B cell (primary cell): ENCODE data around the gene C20orf202. TPM values are rescaled to one million over a fixed set of nuclear protein-coding genes. Genes with fewer than 3 reads are reported as not detected.

ENCODE experiments used
- ATAC-seq: fragments of 200-7000 bp; cut with Tn5 transposase; one replicate; pipeline ENCODE4 v1.10.0; 2021; ENCODE audit warnings: low read depth, mild to moderate bottlenecking, moderate number of reproducible peaks, moderate library complexity
- CTCF ChIA-PET: fragments of 350-600 bp; sonication (Branson Sonifier 250); formaldehyde crosslinking; loops from one replicate; lab custom pipeline; 2021; ENCODE audit warnings: antibody characterized with exemption, inconsistent platforms; lab: Charles Lee
- POLR2A ChIA-PET: fragments of 350-600 bp; sonication (Branson Sonifier 250); formaldehyde crosslinking; loops from one replicate; lab custom pipeline; 2021; ENCODE audit warnings: antibody characterized with exemption; lab: Charles Lee
- DNase-seq: peaks from one replicate; pipeline ENCODE4 v3.0.0; 2013
- H2AFZ ChIP-seq: 2 replicates; pipeline ENCODE4 v1.6.1; 2012; ENCODE audit warnings: mild to moderate bottlenecking, low read depth, low read length; ENCODE audit not compliant: insufficient read depth, poor library complexity, severe bottlenecking
- H3K27ac ChIP-seq, 2 donors: 1 replicate in 1 of 2; 2 replicates in 1 of 2; pipeline ENCODE4 v1.5.1; 2012 to 2013; ENCODE audit warnings: low read length in 2 of 2, mild to moderate bottlenecking in 2 of 2, moderate library complexity in 1 of 2
- H3K27me3 ChIP-seq, 4 experiments: fragments of 200-600 bp in 1 of 4; sonication (generic) in 1 of 4; replicated peaks in 1 of 4; 1 replicate in 2 of 4; 2 replicates in 2 of 4; pipeline versions ENCODE4 v1.6.1 to v1.7.0; 2013 to 2016; ENCODE audit warnings: low read length in 3 of 4, mild to moderate bottlenecking in 2 of 4, mixed read lengths in 1 of 4, moderate library complexity in 1 of 4; ENCODE audit not compliant: insufficient read depth in 4 of 4, control insufficient read depth in 3 of 4; ENCODE audit errors: control extremely low read depth in 1 of 4
- H3K36me3 ChIP-seq, 2 experiments: replicated peaks in 1 of 2; 1 replicate in 1 of 2; 2 replicates in 1 of 2; pipeline versions ENCODE4 v1.6.1 to v1.7.1; 2013; ENCODE audit warnings: low read length in 1 of 2; ENCODE audit not compliant: insufficient read depth in 2 of 2, control insufficient read depth in 1 of 2; ENCODE audit errors: control extremely low read depth in 1 of 2, extremely low read depth in 1 of 2
- H3K4me1 ChIP-seq, 2 donors: fragments of 200-600 bp in 1 of 2; sonication (generic) in 1 of 2; 1 replicate in 1 of 2; 2 replicates in 1 of 2; pipeline versions ENCODE4 v1.5.1 to v1.6.1; 2013 to 2017; ENCODE audit warnings: low read length in 2 of 2; ENCODE audit not compliant: control insufficient read depth in 2 of 2, insufficient read depth in 2 of 2
- H3K4me2 ChIP-seq: replicated peaks from 2 replicates; pipeline ENCODE3; 2012; ENCODE audit warnings: mild to moderate bottlenecking, low read depth, low read length; ENCODE audit not compliant: poor library complexity, severe bottlenecking
- H3K4me3 ChIP-seq, 5 experiments: fragments of 200-600 bp in 1 of 5; sonication (generic) in 1 of 5; 1 replicate in 3 of 5; 2 replicates in 2 of 5; pipeline versions ENCODE4 v1.5.1 to v1.7.0; 2011 to 2016; ENCODE audit warnings: low read length in 4 of 5, mild to moderate bottlenecking in 4 of 5, low read depth in 2 of 5, control low read depth in 1 of 5, moderate library complexity in 1 of 5; ENCODE audit not compliant: insufficient read depth in 1 of 5; ENCODE audit errors: control extremely low read depth in 1 of 5, extremely low read depth in 1 of 5
- H3K79me2 ChIP-seq: fragments of 200-600 bp; sonication (generic); one replicate; pipeline ENCODE4 v1.6.0; 2016; ENCODE audit warnings: low read length; ENCODE audit not compliant: control insufficient read depth, insufficient read depth
- H3K9ac ChIP-seq: fragments of 200-600 bp; sonication (generic); 2 replicates; pipeline ENCODE4 v1.6.1; 2017; ENCODE audit warnings: mild to moderate bottlenecking, low read length, moderate library complexity
- H3K9me3 ChIP-seq, 3 donors: one replicate each; pipeline versions ENCODE4 v1.6.1 to v1.7.1; 2013; ENCODE audit warnings: low read length in 2 of 3; ENCODE audit not compliant: control insufficient read depth in 2 of 3, insufficient read depth in 1 of 3; ENCODE audit errors: control extremely low read depth in 1 of 3
- H4K20me1 ChIP-seq: 2 replicates; pipeline ENCODE4 v1.6.0; 2012; ENCODE audit warnings: mild to moderate bottlenecking, low read length; ENCODE audit not compliant: insufficient read depth, control insufficient read depth, poor library complexity, severe bottlenecking
- H3K27ac Mint-ChIP-seq: one replicate; pipeline ENCODE4 v1.8.0; 2021; ENCODE audit warnings: mixed read lengths
- H3K27me3 Mint-ChIP-seq: one replicate; pipeline ENCODE4 v1.8.0; 2021; ENCODE audit warnings: mixed read lengths
- H3K4me1 Mint-ChIP-seq: one replicate; pipeline ENCODE4 v1.8.0; 2021; ENCODE audit warnings: mixed read lengths
- H3K4me3 Mint-ChIP-seq: one replicate; pipeline ENCODE4 v1.8.0; 2021; ENCODE audit warnings: mixed read lengths
- H3K9me3 Mint-ChIP-seq: one replicate; pipeline ENCODE4 v1.8.0; 2022; ENCODE audit warnings: mixed read lengths; ENCODE audit not compliant: insufficient read depth
- EZH2 ChIP-seq: IDR thresholded peaks from 2 replicates; pipeline ENCODE4 v1.6.1; 2012; ENCODE audit warnings: borderline replicate concordance, low read depth, mild to moderate bottlenecking, moderate library complexity, low read length; ENCODE audit not compliant: insufficient read depth, poor library complexity, severe bottlenecking
- WGBS: methylation state at CpG from one replicate; pipeline ENCODE4 v1.1.5; 2013; ENCODE audit warnings: missing lambda C conversion rate; ENCODE audit not compliant: insufficient coverage; 5-methylcytosine and 5-hydroxymethylcytosine counted together
- intact Hi-C: fragments of 100-400 bp; cut with micrococcal nuclease; formaldehyde crosslinking; loops from one replicate; pipeline ENCODE4 v1.10.0; 2022
- polyA plus RNA-seq: library from polyadenylated mRNA; depleted of rRNA; stranded (reverse); fragments of >200 nt; gene quantifications from 2 replicates; pipeline ENCODE4 v1.2.3, GENCODE V29; 2012
- total RNA-seq, 2 donors: library from RNA; stranded (reverse); fragments of 120-200 nt in 1 of 2; gene quantifications; 1 replicate in 1 of 2; 2 replicates in 1 of 2; pipeline versions ENCODE4 v1.2.3 to v1.2.4, GENCODE V29; 2013 to 2022
- TF ChIP-seq, protein P1 (sequence below): fragments of 200-600 bp; IDR thresholded peaks from one replicate; pipeline ENCODE4 v1.8.0; 2022; ENCODE audit warnings: antibody characterized with exemption, mild to moderate bottlenecking

C20orf202 gene
- total and polyA plus RNA-seq, 2 donors (not counting 1 experiment from before 2014, with no cell fraction given) = 0.07 TPM; not detected in 1

- Mint-ChIP-seq H3K27me3 (peaks cover 17% of the 10 kb centered on the region), H3K4me3 (no peak overlapping the region), H3K27ac (no peak overlapping the region), H3K4me1 (peaks cover 4% of the 10 kb centered on the region), H3K9me3 (no peaks in the 10 kb centered on the region)
- no peak overlapping the region for H3K27ac ChIP-seq
- H3K79me2 ChIP-seq = no peaks in the 10 kb centered on the region
- no peak overlapping the region for H3K9ac ChIP-seq
- no peaks in the 10 kb centered on the region for H4K20me1 ChIP-seq
- intact Hi-C loops = no loop called here
- ChIA-PET CTCF (no interaction called here), POLR2A (no interaction called here)
- no peak for ATAC-seq
- H3K4me3 ChIP-seq = no peak overlapping the region
- H3K27me3 ChIP-seq = peaks cover 0 to 16% (median 9%) of the 10 kb centered on the region in 4 experiments
- H3K4me2 ChIP-seq = no peak overlapping the region
- no peak overlapping the region for H2AFZ ChIP-seq
- no peak for DNase-seq
- 97% methylated on average over 3 of the region's 3 CpGs for WGBS
- no peak for TF ChIP-seq EZH2
- TF ChIP-seq, protein P1, sequence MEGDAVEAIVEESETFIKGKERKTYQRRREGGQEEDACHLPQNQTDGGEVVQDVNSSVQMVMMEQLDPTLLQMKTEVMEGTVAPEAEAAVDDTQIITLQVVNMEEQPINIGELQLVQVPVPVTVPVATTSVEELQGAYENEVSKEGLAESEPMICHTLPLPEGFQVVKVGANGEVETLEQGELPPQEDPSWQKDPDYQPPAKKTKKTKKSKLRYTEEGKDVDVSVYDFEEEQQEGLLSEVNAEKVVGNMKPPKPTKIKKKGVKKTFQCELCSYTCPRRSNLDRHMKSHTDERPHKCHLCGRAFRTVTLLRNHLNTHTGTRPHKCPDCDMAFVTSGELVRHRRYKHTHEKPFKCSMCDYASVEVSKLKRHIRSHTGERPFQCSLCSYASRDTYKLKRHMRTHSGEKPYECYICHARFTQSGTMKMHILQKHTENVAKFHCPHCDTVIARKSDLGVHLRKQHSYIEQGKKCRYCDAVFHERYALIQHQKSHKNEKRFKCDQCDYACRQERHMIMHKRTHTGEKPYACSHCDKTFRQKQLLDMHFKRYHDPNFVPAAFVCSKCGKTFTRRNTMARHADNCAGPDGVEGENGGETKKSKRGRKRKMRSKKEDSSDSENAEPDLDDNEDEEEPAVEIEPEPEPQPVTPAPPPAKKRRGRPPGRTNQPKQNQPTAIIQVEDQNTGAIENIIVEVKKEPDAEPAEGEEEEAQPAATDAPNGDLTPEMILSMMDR = no peak
- no peaks in the 10 kb centered on the region for H3K36me3 ChIP-seq
- no peaks in the 10 kb centered on the region for H3K9me3 ChIP-seq
- no peaks in the 10 kb centered on the region for H3K4me1 ChIP-seq
Measured at GRCh38 chr20:1190847-1191246, 12.4 kb upstream of the C20orf202 start.

- H3K27me3 ChIP-seq = peaks cover 0 to 11% (median 7%) of the 10 kb centered on the region in 4 experiments
- H3K4me2 ChIP-seq = no peak overlapping the region
- H3K4me3 Mint-ChIP-seq = no peak overlapping the region
- ATAC-seq = no peak
- H3K4me3 ChIP-seq = no peak overlapping the region
- H3K79me2 ChIP-seq = no peaks in the 10 kb centered on the region
- no peak overlapping the region for H2AFZ ChIP-seq
- no peak overlapping the region for H3K27ac ChIP-seq
- ChIA-PET CTCF (no interaction called here), POLR2A (no interaction called here)
- H4K20me1 ChIP-seq = no peaks in the 10 kb centered on the region
- DNase-seq = no peak
- TF ChIP-seq EZH2 = no peak
- TF ChIP-seq, protein P1 = no peak
- no peaks in the 10 kb centered on the region for H3K9me3 Mint-ChIP-seq
- H3K4me1 Mint-ChIP-seq = no peaks in the 10 kb centered on the region
- no peaks in the 10 kb centered on the region for H3K4me1 ChIP-seq
- H3K9ac ChIP-seq = no peak overlapping the region
- intact Hi-C loops = no loop called here
- H3K9me3 ChIP-seq = no peaks in the 10 kb centered on the region
- peaks cover 13% of the 10 kb centered on the region for H3K27me3 Mint-ChIP-seq
- H3K27ac Mint-ChIP-seq = no peak overlapping the region
- H3K36me3 ChIP-seq = no peaks in the 10 kb centered on the region
- 100% methylated on average over 1 of the region's 3 CpGs for WGBS
Measured at GRCh38 chr20:1191299-1191698, 12.0 kb upstream of the C20orf202 start.
